Measurements from ENCODE around the gene DDRGK1.
"Not testable (repeated sequence)": the region's sequence is repeated elsewhere in the genome, so short reads cannot be mapped to it uniquely, and the experiment has no call there.

Gene DDRGK1

GRCh38 chr20:3162080-3162611, 42.3 kb downstream of the DDRGK1 start:
- H3K4me3 Mint-ChIP-seq: no peak overlapping the region

GRCh38 chr20:3161316-3162079, 43.0 kb downstream of the DDRGK1 start:
- Mint-ChIP-seq H3K9me3 (no peaks in the 10 kb centered on the region), H3K4me3 (peak overlapping the region; percentile 26), H3K4me1 (peaks cover 28% of the 10 kb centered on the region), H3K27ac (no peak overlapping the region), H3K27me3 (no peaks in the 10 kb centered on the region), H3K36me3 (ENCODE audit: low read depth) (peaks cover 6% of the 10 kb centered on the region)
- ATAC-seq (no peak), DNase-seq (no peak)

More at GRCh38 chr20:3162080-3162611, 42.3 kb downstream of the DDRGK1 start:
- peaks cover 6% of the 10 kb centered on the region for H3K36me3 Mint-ChIP-seq (ENCODE audit: low read depth)
- H3K9me3 Mint-ChIP-seq: no peaks in the 10 kb centered on the region
- H3K4me1 Mint-ChIP-seq: peaks cover 21% of the 10 kb centered on the region
- H3K27me3 Mint-ChIP-seq: no peaks in the 10 kb centered on the region
- no peak overlapping the region for H3K27ac Mint-ChIP-seq
- ATAC-seq (no peak), DNase-seq (no peak)

GRCh38 chr20:3160418-3160817, 44.1 kb downstream of the DDRGK1 start:
- DNase-seq: no peak
- Mint-ChIP-seq H3K27me3 (no peaks in the 10 kb centered on the region), H3K27ac (peak overlapping the region; percentile 35), H3K4me1 (peaks cover 36% of the 10 kb centered on the region), H3K9me3 (no peaks in the 10 kb centered on the region), H3K4me3 (peak overlapping the region; percentile 49), H3K36me3 (ENCODE audit: low read depth) (peaks cover 6% of the 10 kb centered on the region)
- no peak for ATAC-seq

GRCh38 chr20:3158968-3159431, 45.5 kb downstream of the DDRGK1 start:
- H3K36me3 Mint-ChIP-seq (ENCODE audit: low read depth): peaks cover 8% of the 10 kb centered on the region

GRCh38 chr20:3157817-3158216, 46.7 kb downstream of the DDRGK1 start:
- H3K27ac Mint-ChIP-seq: peak overlapping the region; percentile 71
- H3K4me1 Mint-ChIP-seq: peaks cover 41% of the 10 kb centered on the region
- H3K9me3 Mint-ChIP-seq: no peaks in the 10 kb centered on the region
- peaks cover 10% of the 10 kb centered on the region for H3K36me3 Mint-ChIP-seq (ENCODE audit: low read depth)
- ATAC-seq: no peak
- no peak for DNase-seq
- no peaks in the 10 kb centered on the region for H3K27me3 Mint-ChIP-seq
- peak overlapping the region; percentile 96 for H3K4me3 Mint-ChIP-seq

More at GRCh38 chr20:3158968-3159431, 45.5 kb downstream of the DDRGK1 start:
- ATAC-seq (no peak), DNase-seq (no peak)
- Mint-ChIP-seq H3K27me3 (no peaks in the 10 kb centered on the region), H3K27ac (peak overlapping the region; percentile 93), H3K4me3 (peak overlapping the region; percentile 96), H3K4me1 (peaks cover 39% of the 10 kb centered on the region), H3K9me3 (no peaks in the 10 kb centered on the region)

- Mint-ChIP-seq H3K4me3 (peak overlapping the region; percentile 96), H3K27me3 (no peaks in the 10 kb centered on the region), H3K4me1 (peaks cover 46% of the 10 kb centered on the region), H3K36me3 (ENCODE audit: low read depth) (peaks cover 10% of the 10 kb centered on the region), H3K9me3 (no peaks in the 10 kb centered on the region), H3K27ac (peak overlapping the region; percentile 71)
- DNase-seq (no peak), ATAC-seq (peak; percentile 78)
These were observed 47.5 kb downstream of the DDRGK1 start for GRCh38 chr20:3156811-3157619.

GRCh38 chr20:3152057-3152644, 52.3 kb downstream of the DDRGK1 start:
- H3K27ac Mint-ChIP-seq, ATAC-seq, H3K27me3 Mint-ChIP-seq, H3K4me3 Mint-ChIP-seq, H3K9me3 Mint-ChIP-seq, DNase-seq: not testable (repeated sequence)
- H3K36me3 Mint-ChIP-seq (ENCODE audit: low read depth): peaks cover 25% of the 10 kb centered on the region
- H3K4me1 Mint-ChIP-seq: peaks cover 46% of the 10 kb centered on the region

GRCh38 chr20:3150908-3151307, 53.6 kb downstream of the DDRGK1 start:
- no peak for ATAC-seq
- Mint-ChIP-seq H3K27me3 (no peaks in the 10 kb centered on the region), H3K27ac (peak overlapping the region; percentile 42), H3K9me3 (no peaks in the 10 kb centered on the region), H3K4me1 (peaks cover 38% of the 10 kb centered on the region), H3K4me3 (no peak overlapping the region), H3K36me3 (ENCODE audit: low read depth) (peaks cover 31% of the 10 kb centered on the region)
- no peak for DNase-seq

GRCh38 chr20:3146732-3147341, 57.6 kb downstream of the DDRGK1 start:
- Mint-ChIP-seq H3K9me3 (no peaks in the 10 kb centered on the region), H3K27ac (no peak overlapping the region), H3K27me3 (no peaks in the 10 kb centered on the region), H3K4me3 (no peak overlapping the region), H3K36me3 (ENCODE audit: low read depth) (peaks cover 39% of the 10 kb centered on the region), H3K4me1 (peaks cover 21% of the 10 kb centered on the region)
- DNase-seq: no peak
- ATAC-seq: no peak

- H3K4me1 Mint-ChIP-seq: peaks cover 9% of the 10 kb centered on the region
- no peak for DNase-seq
- H3K27me3 Mint-ChIP-seq: no peaks in the 10 kb centered on the region
- peaks cover 16% of the 10 kb centered on the region for H3K36me3 Mint-ChIP-seq (ENCODE audit: low read depth)
- H3K4me3 Mint-ChIP-seq: no peak overlapping the region
- no peak for ATAC-seq
- no peak overlapping the region for H3K27ac Mint-ChIP-seq
- no peaks in the 10 kb centered on the region for H3K9me3 Mint-ChIP-seq
These were observed 62.7 kb downstream of the DDRGK1 start for GRCh38 chr20:3141757-3142156.
